HG03558 (cell line): Measurements from ENCODE around the gene SAMD3.
"Not testable (repeated sequence)": the region's sequence is repeated elsewhere in the genome, so short reads cannot be mapped to it uniquely, and the experiment has no call there.

Experiments
- ATAC-seq: cut with Tn5 transposase; IDR thresholded peaks from one replicate; pipeline ENCODE4 v1.9.1; 2021; ENCODE audit warnings: moderate number of reproducible peaks; ENCODE audit not compliant: unreplicated experiment; ENCODE audit errors: extremely low read depth

SAMD3 gene

GRCh38 chr6:130212215-130212874 lies 10.4 kb downstream of the SAMD3 start:
- no peak for ATAC-seq

- ATAC-seq, result no peak
These were observed 11.1 kb downstream of the SAMD3 start for GRCh38 chr6:130211691-130212090.

GRCh38 chr6:130207979-130208649 lies 14.6 kb downstream of the SAMD3 start:
- ATAC-seq, result no peak

GRCh38 chr6:130206479-130206878 lies 16.3 kb downstream of the SAMD3 start:
- no peak for ATAC-seq

- ATAC-seq, result no peak
These were observed 18.4 kb downstream of the SAMD3 start for GRCh38 chr6:130204322-130204721.

GRCh38 chr6:130203370-130203769 lies 19.4 kb downstream of the SAMD3 start:
- ATAC-seq, result no peak

- no peak for ATAC-seq
These were observed 20.0 kb downstream of the SAMD3 start for GRCh38 chr6:130202782-130203181.

- ATAC-seq, result no peak
These were observed 22.7 kb downstream of the SAMD3 start for GRCh38 chr6:130200020-130200419.

- ATAC-seq, result no peak
These were observed 24.2 kb downstream of the SAMD3 start for GRCh38 chr6:130198483-130199035.

- not testable (repeated sequence) for ATAC-seq
These were observed 24.8 kb downstream of the SAMD3 start for GRCh38 chr6:130197816-130198482.

GRCh38 chr6:130194434-130194833 lies 28.3 kb downstream of the SAMD3 start:
- not testable (repeated sequence) for ATAC-seq

GRCh38 chr6:130190701-130191690 lies 31.8 kb downstream of the SAMD3 start:
- no peak for ATAC-seq

- ATAC-seq, result no peak
These were observed 33.0 kb downstream of the SAMD3 start for GRCh38 chr6:130189531-130190397.

- no peak for ATAC-seq
These were observed 34.4 kb downstream of the SAMD3 start for GRCh38 chr6:130188207-130188899.

- ATAC-seq, result no peak
These were observed 35.2 kb downstream of the SAMD3 start for GRCh38 chr6:130187335-130188206.

- ATAC-seq, result no peak
These were observed 37.1 kb downstream of the SAMD3 start for GRCh38 chr6:130185658-130186057.
